Measurements from ENCODE around the gene CLGN.

Gene CLGN

GRCh38 chr4:140374130-140374477 is 53.3 kb downstream of the CLGN start:
- no peak for DNase-seq

- peak; percentile 99 for DNase-seq
Measured at GRCh38 chr4:140373328-140374129, 53.9 kb downstream of the CLGN start, which contains the start of gene SCOC. SCOC (plus strand) TSS chr4:140373646; CDS start chr4:140379171, 5,525 bp downstream.

GRCh38 chr4:140372751-140373327 is 54.6 kb downstream of the CLGN start:
- DNase-seq = peak; percentile 29 to 32

- no peak for DNase-seq
Measured at GRCh38 chr4:140368686-140369085, 58.8 kb downstream of the CLGN start.

- no peak for DNase-seq
Measured at GRCh38 chr4:140367738-140368137, 59.7 kb downstream of the CLGN start.

GRCh38 chr4:140363558-140363957 is 63.9 kb downstream of the CLGN start:
- DNase-seq = no peak

GRCh38 chr4:140363051-140363450 is 64.4 kb downstream of the CLGN start:
- no peak for DNase-seq

GRCh38 chr4:140361099-140361498 is 66.3 kb downstream of the CLGN start:
- no peak for DNase-seq

- DNase-seq = peak; percentile 52 to 86
Measured at GRCh38 chr4:140359562-140360427, 67.7 kb downstream of the CLGN start.

GRCh38 chr4:140358281-140358680 is 69.2 kb downstream of the CLGN start:
- DNase-seq = no peak

- no peak for DNase-seq
Measured at GRCh38 chr4:140357868-140358267, 69.6 kb downstream of the CLGN start.

GRCh38 chr4:140355288-140355687 is 72.2 kb downstream of the CLGN start:
- no peak for DNase-seq

- no peak for DNase-seq
Measured at GRCh38 chr4:140353786-140354185, 73.7 kb downstream of the CLGN start.

GRCh38 chr4:140351093-140352075 is 76.1 kb downstream of the CLGN start:
- no peak for DNase-seq

GRCh38 chr4:140349816-140350215 is 77.6 kb downstream of the CLGN start:
- DNase-seq = no peak

- DNase-seq = no peak
Measured at GRCh38 chr4:140346136-140346535, 81.3 kb downstream of the CLGN start.

GRCh38 chr4:140344621-140345020 is 82.8 kb downstream of the CLGN start:
- DNase-seq = no peak

GRCh38 chr4:140344101-140344500 is 83.3 kb downstream of the CLGN start:
- no peak for DNase-seq

- no peak for DNase-seq
Measured at GRCh38 chr4:140343303-140343702, 84.1 kb downstream of the CLGN start.

GRCh38 chr4:140342620-140343019 is 84.8 kb downstream of the CLGN start:
- no peak for DNase-seq

All from inflammatory macrophage treated with lipopolysaccharide for 1 hour (primary cell).